GM12872 (cell line): Measurements from ENCODE around the gene SPDYE3.
"Not testable (repeated sequence)": the region's sequence is repeated elsewhere in the genome, so short reads cannot be mapped to it uniquely, and the experiment has no call there.

Source experiments
- TF ChIP-seq, protein P1 (sequence below): IDR thresholded peaks from 3 replicates; pipeline ENCODE4 v1.5.1; 2011; ENCODE audit warnings: low read depth, mild to moderate bottlenecking, low read length, moderate library complexity; ENCODE audit not compliant: insufficient read depth

Gene SPDYE3, protein sequence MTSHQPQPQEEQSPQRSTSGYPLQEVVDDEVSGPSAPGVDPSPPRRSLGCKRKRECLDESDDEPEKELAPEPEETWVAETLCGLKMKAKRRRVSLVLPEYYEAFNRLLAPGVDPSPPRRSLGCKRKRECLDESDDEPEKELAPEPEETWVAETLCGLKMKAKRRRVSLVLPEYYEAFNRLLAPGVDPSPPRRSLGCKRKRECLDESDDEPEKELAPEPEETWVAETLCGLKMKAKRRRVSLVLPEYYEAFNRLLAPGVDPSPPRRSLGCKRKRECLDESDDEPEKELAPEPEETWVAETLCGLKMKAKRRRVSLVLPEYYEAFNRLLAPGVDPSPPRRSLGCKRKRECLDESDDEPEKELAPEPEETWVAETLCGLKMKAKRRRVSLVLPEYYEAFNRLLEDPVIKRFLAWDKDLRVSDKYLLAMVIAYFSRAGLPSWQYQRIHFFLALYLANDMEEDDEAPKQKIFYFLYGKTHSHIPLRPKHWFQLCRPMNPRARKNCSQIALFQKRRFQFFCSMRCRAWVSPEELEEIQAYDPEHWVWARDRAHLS

DNA sequence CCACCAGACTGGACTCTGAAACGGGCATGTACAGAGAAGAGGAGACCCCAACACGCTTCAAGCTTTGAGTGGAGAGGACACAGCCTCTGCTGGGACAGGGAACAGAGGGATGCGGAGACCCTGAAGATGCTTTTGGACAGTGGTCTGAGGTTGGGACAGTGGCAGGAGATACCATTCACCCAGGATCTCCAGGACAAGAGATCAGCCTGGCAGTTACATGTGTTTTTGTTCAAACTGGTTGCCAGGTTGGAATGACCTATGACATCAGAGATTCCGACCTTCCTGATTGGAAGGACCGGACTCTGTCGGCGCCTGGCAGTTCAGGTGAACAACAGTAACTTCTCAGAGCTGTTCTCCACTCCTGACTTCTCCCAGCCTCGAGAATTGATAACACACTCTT, at the start of gene SPDYE3:
TSS of gene SPDYE3 (plus strand) at position 301 of the 400 bp plus-strand sequence. CDS start 184 bp downstream, outside the sequence.
- TF ChIP-seq, protein P1, sequence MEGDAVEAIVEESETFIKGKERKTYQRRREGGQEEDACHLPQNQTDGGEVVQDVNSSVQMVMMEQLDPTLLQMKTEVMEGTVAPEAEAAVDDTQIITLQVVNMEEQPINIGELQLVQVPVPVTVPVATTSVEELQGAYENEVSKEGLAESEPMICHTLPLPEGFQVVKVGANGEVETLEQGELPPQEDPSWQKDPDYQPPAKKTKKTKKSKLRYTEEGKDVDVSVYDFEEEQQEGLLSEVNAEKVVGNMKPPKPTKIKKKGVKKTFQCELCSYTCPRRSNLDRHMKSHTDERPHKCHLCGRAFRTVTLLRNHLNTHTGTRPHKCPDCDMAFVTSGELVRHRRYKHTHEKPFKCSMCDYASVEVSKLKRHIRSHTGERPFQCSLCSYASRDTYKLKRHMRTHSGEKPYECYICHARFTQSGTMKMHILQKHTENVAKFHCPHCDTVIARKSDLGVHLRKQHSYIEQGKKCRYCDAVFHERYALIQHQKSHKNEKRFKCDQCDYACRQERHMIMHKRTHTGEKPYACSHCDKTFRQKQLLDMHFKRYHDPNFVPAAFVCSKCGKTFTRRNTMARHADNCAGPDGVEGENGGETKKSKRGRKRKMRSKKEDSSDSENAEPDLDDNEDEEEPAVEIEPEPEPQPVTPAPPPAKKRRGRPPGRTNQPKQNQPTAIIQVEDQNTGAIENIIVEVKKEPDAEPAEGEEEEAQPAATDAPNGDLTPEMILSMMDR = not testable (repeated sequence)

DNA sequence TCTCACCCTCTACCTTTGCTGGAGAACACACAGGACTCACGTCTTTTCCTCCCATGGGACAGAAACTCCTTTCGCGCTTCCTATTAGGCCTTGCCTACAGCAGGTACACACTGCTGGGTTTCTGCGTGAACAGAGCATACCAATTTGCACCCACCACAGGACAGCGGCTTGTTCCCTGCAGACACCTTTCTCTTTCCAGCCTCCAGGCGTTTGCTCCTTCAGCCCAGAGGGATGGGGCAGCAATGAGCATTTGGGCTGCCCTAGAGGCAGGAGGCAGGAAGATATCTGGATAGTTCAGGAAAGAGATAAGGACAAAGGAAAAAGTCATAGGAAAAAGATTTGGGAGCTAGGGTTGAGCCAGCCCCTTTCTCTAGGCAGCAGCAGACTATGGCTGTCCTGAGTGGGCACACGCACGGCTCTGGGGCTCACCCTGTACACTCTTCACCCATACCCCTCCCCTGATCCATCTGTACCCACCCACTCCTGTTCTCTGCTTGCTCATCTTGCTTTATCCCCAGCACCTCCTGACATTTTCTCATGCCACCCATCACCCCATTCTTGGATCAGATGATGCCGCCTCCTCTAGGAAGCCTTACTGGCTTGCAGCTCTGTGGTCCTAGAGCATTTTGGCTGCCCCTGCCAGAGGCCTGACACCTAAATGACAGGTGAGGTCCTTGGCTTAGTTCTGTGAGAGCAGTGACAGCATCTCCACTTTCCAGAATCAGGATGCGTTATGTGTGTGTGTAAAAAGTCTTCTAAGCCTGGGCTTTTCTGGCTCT, 40.7 kb upstream of the SPDYE3 start:
- TF ChIP-seq, protein P1 = no peak

DNA sequence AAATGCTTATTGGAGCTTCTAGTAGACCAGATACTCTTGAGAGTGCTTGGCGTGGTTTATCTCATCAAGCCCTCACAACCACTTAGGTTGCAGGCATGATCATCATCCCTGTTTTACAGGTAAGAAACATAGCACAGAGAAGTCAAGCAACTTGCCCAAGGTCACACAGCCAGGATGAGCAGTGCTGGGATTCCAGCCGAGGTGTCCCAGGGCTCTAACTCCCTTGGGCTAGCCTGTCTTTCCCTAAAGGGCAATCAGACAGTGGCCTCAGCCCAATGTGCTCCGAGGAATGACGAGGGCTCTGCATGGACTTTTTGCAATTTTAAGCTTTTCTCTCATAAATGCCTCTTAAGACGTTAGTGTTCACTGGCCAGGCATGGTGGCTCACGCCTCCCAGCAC, 39.9 kb upstream of the SPDYE3 start:
- TF ChIP-seq, protein P1 = no peak

DNA sequence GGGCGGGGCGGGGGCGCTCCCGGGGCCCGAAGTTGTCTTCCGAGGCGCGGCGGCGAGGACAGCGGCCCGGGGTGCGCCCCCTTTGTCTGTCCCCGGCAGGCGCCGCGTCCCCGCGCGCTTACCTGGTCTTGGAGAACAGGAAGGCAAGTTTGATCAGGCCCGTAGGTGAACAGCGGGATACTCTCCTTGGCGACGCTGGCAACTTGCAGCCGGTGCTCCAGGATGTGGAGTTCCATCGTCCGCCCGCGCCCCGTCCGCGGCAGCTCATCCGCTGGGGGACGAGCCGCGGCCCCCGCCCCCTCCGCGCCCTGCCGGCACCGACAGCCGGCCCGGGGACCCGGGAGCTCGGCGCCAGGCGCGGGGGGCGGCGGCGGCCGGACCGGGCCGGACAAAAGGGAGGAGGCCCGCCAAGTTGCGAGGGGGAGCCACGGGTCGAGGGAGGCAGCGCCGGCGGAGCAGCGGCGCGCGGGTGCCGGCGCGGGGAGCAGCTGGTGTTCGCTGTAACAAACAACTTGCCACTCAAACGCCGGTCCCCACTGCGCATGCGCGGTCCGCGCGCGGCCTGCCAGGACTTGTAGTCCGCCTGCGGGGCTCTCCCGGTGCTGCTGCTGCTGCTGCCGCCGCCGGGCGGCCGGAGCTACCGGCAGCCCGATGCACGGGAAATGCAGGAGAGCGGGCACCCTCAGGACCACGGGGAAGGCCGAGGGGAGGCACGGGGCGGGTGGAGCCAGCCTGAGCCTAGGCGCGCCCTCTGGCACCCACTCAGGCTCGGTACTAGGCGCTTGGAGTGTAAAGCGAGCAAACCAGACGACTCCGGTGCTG, 35.6 kb upstream of the SPDYE3 start:
- TF ChIP-seq, protein P1 = peak; percentile 37; the same call in 2 of the 3 replicates

DNA sequence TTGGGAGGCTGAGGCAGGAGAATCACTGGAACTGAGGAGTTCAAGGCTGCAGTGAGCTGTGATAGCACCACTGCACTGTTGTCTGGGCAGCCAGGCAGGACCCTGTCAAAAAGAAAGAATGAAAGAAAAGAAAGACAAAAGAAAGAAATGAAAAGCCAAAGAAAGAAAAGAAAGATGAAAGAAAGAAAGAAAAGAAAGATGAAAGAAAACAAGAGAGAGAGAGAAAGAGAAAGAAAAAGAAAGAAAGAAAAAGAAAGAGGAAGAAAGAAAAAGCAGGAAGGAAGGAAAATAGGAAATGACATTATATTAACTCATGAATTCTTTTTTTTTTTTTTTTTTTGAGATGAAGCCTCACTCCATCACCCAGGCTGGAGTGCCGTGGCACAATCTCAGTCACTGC, 32.4 kb upstream of the SPDYE3 start:
- TF ChIP-seq, protein P1 = no peak

DNA sequence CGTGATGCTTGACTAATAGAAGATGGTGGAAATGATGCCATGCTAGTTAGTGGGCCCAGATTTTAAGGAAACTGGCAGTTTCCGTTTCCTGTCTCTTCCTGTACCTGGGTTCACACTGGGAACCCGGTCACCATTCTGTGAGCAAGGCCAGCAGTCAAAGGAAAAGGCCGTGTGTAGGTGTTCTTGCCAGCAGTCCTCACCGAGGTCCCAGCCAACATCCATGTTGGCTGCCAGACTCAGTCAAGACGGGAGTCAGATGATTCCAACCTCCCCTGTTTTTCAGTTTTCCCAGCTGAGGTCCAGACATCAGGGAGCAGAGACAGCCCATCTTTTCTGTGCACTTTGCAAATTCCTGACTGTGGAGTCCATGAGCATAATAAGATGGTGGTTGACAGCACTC, 35.3 kb downstream of the SPDYE3 start:
- TF ChIP-seq, protein P1 = no peak
